Dermis microvascular lymphatic vessel endothelial cell (primary cell): ENCODE results near the gene SDHAF1. TPM values are rescaled to one million over a fixed set of nuclear protein-coding genes. Genes with fewer than 3 reads are reported as not detected.
"Not testable (repeated sequence)": the region's sequence is repeated elsewhere in the genome, so short reads cannot be mapped to it uniquely, and the experiment has no call there.

Source experiments
- DNase-seq, 2 donors: peaks; one replicate each; pipeline versions ENCODE4 v3.0.0 to v3.0.0-alpha.2; 2010; ENCODE audit warnings: low read depth in 2 of 2
- total RNA-seq: library from RNA; depleted of rRNA; stranded (reverse); fragments of >200 nt; gene quantifications from 2 replicates; pipeline ENCODE4 v1.2.1, GENCODE V29; 2014

SDHAF1 gene
- 7.2 and 14.0 TPM in 2 replicates for total RNA-seq

- peak; percentile 92 to 95 for DNase-seq
Observed at GRCh38 chr19:35995048-35995993, at the start of gene SDHAF1. TSS of gene SDHAF1 (plus strand) at chr19:35995188. CDS start at chr19:35995275, 87 bp downstream.

GRCh38 chr19:35946203-35946602 lies 48.8 kb upstream of the SDHAF1 start:
- no peak for DNase-seq

GRCh38 chr19:35949131-35949530 lies 45.9 kb upstream of the SDHAF1 start:
- DNase-seq: no peak

GRCh38 chr19:35955881-35956634 lies 38.9 kb upstream of the SDHAF1 start:
- DNase-seq: no peak

- not testable (repeated sequence) for DNase-seq
Observed at GRCh38 chr19:35957411-35957810, 37.6 kb upstream of the SDHAF1 start.

- DNase-seq: no peak
Observed at GRCh38 chr19:35958660-35959039, 36.3 kb upstream of the SDHAF1 start.

- peak in 1 of 2 donors; percentile 13 for DNase-seq
Observed at GRCh38 chr19:35959040-35959967, 35.7 kb upstream of the SDHAF1 start.

GRCh38 chr19:35959968-35960320 lies 35.0 kb upstream of the SDHAF1 start:
- no peak for DNase-seq

GRCh38 chr19:35960432-35960972 lies 34.5 kb upstream of the SDHAF1 start:
- no peak for DNase-seq

- peak in 1 of 2 donors; percentile 60 for DNase-seq
Observed at GRCh38 chr19:35963514-35963913, 31.5 kb upstream of the SDHAF1 start.

- DNase-seq: no peak
Observed at GRCh38 chr19:35966771-35967170, 28.2 kb upstream of the SDHAF1 start.

- no peak for DNase-seq
Observed at GRCh38 chr19:35973487-35973886, 21.5 kb upstream of the SDHAF1 start.

- DNase-seq: peak in 1 of 2 donors; percentile 29
Observed at GRCh38 chr19:35975608-35976214, 19.3 kb upstream of the SDHAF1 start.

- no peak for DNase-seq
Observed at GRCh38 chr19:35977446-35978222, 17.4 kb upstream of the SDHAF1 start.

GRCh38 chr19:35978271-35978670 lies 16.7 kb upstream of the SDHAF1 start:
- DNase-seq: no peak

GRCh38 chr19:35978832-35979365 lies 16.1 kb upstream of the SDHAF1 start:
- DNase-seq: no peak

GRCh38 chr19:35980997-35981396 lies 14.0 kb upstream of the SDHAF1 start:
- not testable (repeated sequence) for DNase-seq

GRCh38 chr19:35983177-35983576 lies 11.8 kb upstream of the SDHAF1 start:
- no peak for DNase-seq

- DNase-seq: no peak
Observed at GRCh38 chr19:35986111-35986510, 8.9 kb upstream of the SDHAF1 start.
